ACC112 (cell line): ENCODE data around the gene ERBB4.

Experiments
- H2AFZ ChIP-seq: fragments of 200-600 bp; sonication (generic); one replicate; pipeline ENCODE4 v1.6.0; 2017; ENCODE audit warnings: antibody characterized with exemption, low read length; ENCODE audit not compliant: unreplicated experiment
- H3K27ac ChIP-seq: fragments of 200-600 bp; sonication (generic); 2 replicates; pipeline ENCODE4 v1.5.1; 2014; ENCODE audit warnings: low read depth, mild to moderate bottlenecking, antibody characterized with exemption, low read length, moderate library complexity
- H3K27me3 ChIP-seq: fragments of 200-600 bp; sonication (generic); 2 replicates; pipeline ENCODE4 v1.6.1; 2014; ENCODE audit warnings: mild to moderate bottlenecking, antibody characterized with exemption, low read length, moderate library complexity, mixed read lengths; ENCODE audit not compliant: insufficient read depth
- H3K36me3 ChIP-seq: fragments of 200-600 bp; sonication (generic); 2 replicates; pipeline ENCODE4 v1.6.1; 2016; ENCODE audit warnings: mild to moderate bottlenecking, antibody characterized with exemption, low read length, moderate library complexity, mixed read lengths; ENCODE audit not compliant: insufficient read depth
- H3K4me1 ChIP-seq: fragments of 200-600 bp; sonication (generic); one replicate; pipeline ENCODE4 v1.6.1; 2016; ENCODE audit warnings: low read length, mixed read lengths; ENCODE audit not compliant: insufficient read depth, unreplicated experiment, control insufficient read depth
- H3K4me3 ChIP-seq: fragments of 200-600 bp; sonication (generic); 2 replicates; pipeline ENCODE4 v1.5.1; 2014; ENCODE audit warnings: mild to moderate bottlenecking, low read depth, low read length
- H3K79me2 ChIP-seq: fragments of 200-600 bp; sonication (generic); one replicate; pipeline ENCODE4 v1.6.0; 2016; ENCODE audit warnings: low read length; ENCODE audit not compliant: control insufficient read depth, unreplicated experiment, insufficient read depth

Gene ERBB4

GRCh38 chr2:211854832-211855231 lies 683.8 kb downstream of the ERBB4 start:
- Histone ChIP-seq H2AFZ (no peak overlapping the region), H3K27me3 (no peaks in the 10 kb centered on the region), H3K4me1 (no peaks in the 10 kb centered on the region), H3K4me3 (no peak overlapping the region), H3K36me3 (no peaks in the 10 kb centered on the region), H3K27ac (no peak overlapping the region), H3K79me2 (no peaks in the 10 kb centered on the region)

GRCh38 chr2:211846714-211847113 lies 691.9 kb downstream of the ERBB4 start:
- Histone ChIP-seq H3K4me1 (no peaks in the 10 kb centered on the region), H3K27me3 (no peaks in the 10 kb centered on the region), H3K79me2 (no peaks in the 10 kb centered on the region), H3K27ac (no peak overlapping the region), H2AFZ (no peak overlapping the region), H3K36me3 (no peaks in the 10 kb centered on the region), H3K4me3 (no peak overlapping the region)

GRCh38 chr2:211846036-211846400 lies 692.6 kb downstream of the ERBB4 start:
- Histone ChIP-seq H3K27ac (no peak overlapping the region), H3K36me3 (no peaks in the 10 kb centered on the region), H2AFZ (no peak overlapping the region), H3K4me1 (no peaks in the 10 kb centered on the region), H3K79me2 (no peaks in the 10 kb centered on the region), H3K27me3 (no peaks in the 10 kb centered on the region), H3K4me3 (no peak overlapping the region)

- no peaks in the 10 kb centered on the region for H3K27me3 ChIP-seq
- no peaks in the 10 kb centered on the region for H3K4me1 ChIP-seq
- no peak overlapping the region for H3K4me3 ChIP-seq
- no peaks in the 10 kb centered on the region for H3K79me2 ChIP-seq
- H2AFZ ChIP-seq = no peak overlapping the region
- H3K27ac ChIP-seq = no peak overlapping the region
- H3K36me3 ChIP-seq = no peaks in the 10 kb centered on the region
Measured at GRCh38 chr2:211845338-211846035, 693.1 kb downstream of the ERBB4 start.

- no peaks in the 10 kb centered on the region for H3K36me3 ChIP-seq
- H2AFZ ChIP-seq = no peak overlapping the region
- no peaks in the 10 kb centered on the region for H3K4me1 ChIP-seq
- no peaks in the 10 kb centered on the region for H3K27me3 ChIP-seq
- no peak overlapping the region for H3K4me3 ChIP-seq
- no peak overlapping the region for H3K27ac ChIP-seq
- no peaks in the 10 kb centered on the region for H3K79me2 ChIP-seq
Measured at GRCh38 chr2:211837706-211838105, 700.9 kb downstream of the ERBB4 start.

- Histone ChIP-seq H2AFZ (no peak overlapping the region), H3K27me3 (no peaks in the 10 kb centered on the region), H3K4me1 (no peaks in the 10 kb centered on the region), H3K36me3 (no peaks in the 10 kb centered on the region), H3K79me2 (no peaks in the 10 kb centered on the region), H3K27ac (no peak overlapping the region), H3K4me3 (no peak overlapping the region)
Measured at GRCh38 chr2:211837206-211837605, 701.4 kb downstream of the ERBB4 start.

- Histone ChIP-seq H3K27ac (no peak overlapping the region), H3K36me3 (no peaks in the 10 kb centered on the region), H3K4me3 (no peak overlapping the region), H3K27me3 (no peaks in the 10 kb centered on the region), H3K79me2 (no peaks in the 10 kb centered on the region), H2AFZ (no peak overlapping the region), H3K4me1 (no peaks in the 10 kb centered on the region)
Measured at GRCh38 chr2:211836409-211836808, 702.2 kb downstream of the ERBB4 start.

- no peaks in the 10 kb centered on the region for H3K27me3 ChIP-seq
- no peaks in the 10 kb centered on the region for H3K36me3 ChIP-seq
- no peak overlapping the region for H3K27ac ChIP-seq
- no peak overlapping the region for H2AFZ ChIP-seq
- H3K79me2 ChIP-seq = no peaks in the 10 kb centered on the region
- no peak overlapping the region for H3K4me3 ChIP-seq
- no peaks in the 10 kb centered on the region for H3K4me1 ChIP-seq
Measured at GRCh38 chr2:211835695-211836094, 702.9 kb downstream of the ERBB4 start.

GRCh38 chr2:211833582-211834279 lies 704.9 kb downstream of the ERBB4 start:
- H2AFZ ChIP-seq = no peak overlapping the region
- no peaks in the 10 kb centered on the region for H3K4me1 ChIP-seq
- H3K36me3 ChIP-seq = no peaks in the 10 kb centered on the region
- no peaks in the 10 kb centered on the region for H3K27me3 ChIP-seq
- no peak overlapping the region for H3K27ac ChIP-seq
- no peak overlapping the region for H3K4me3 ChIP-seq
- H3K79me2 ChIP-seq = no peaks in the 10 kb centered on the region

- Histone ChIP-seq H2AFZ (no peak overlapping the region), H3K4me3 (no peak overlapping the region), H3K27me3 (no peaks in the 10 kb centered on the region), H3K4me1 (no peaks in the 10 kb centered on the region), H3K27ac (no peak overlapping the region), H3K36me3 (no peaks in the 10 kb centered on the region), H3K79me2 (no peaks in the 10 kb centered on the region)
Measured at GRCh38 chr2:211829725-211830124, 708.9 kb downstream of the ERBB4 start.

GRCh38 chr2:211823886-211824479 lies 714.6 kb downstream of the ERBB4 start:
- Histone ChIP-seq H2AFZ (no peak overlapping the region), H3K27ac (no peak overlapping the region), H3K79me2 (no peaks in the 10 kb centered on the region), H3K4me3 (no peak overlapping the region), H3K4me1 (peaks cover 4% of the 10 kb centered on the region), H3K36me3 (0 out of 2 replicates have a peak, but pooled peaks cover 3% of the 10 kb centered on the region), H3K27me3 (no peaks in the 10 kb centered on the region)
